GM23338 (cell line): ENCODE measurements around the gene ATF2. TPM values are rescaled to one million over a fixed set of nuclear protein-coding genes. Genes with fewer than 3 reads are reported as not detected.

ENCODE experiments used
- ATAC-seq: fragments of 200-7000 bp; cut with Tn5 transposase; 3 replicates; pipeline ENCODE4 v1.9.1; 2020
- DNase-seq: peaks from one replicate; pipeline ENCODE4 v3.0.0-alpha.2; 2015; ENCODE audit warnings: low spot score
- H2AFZ ChIP-seq: fragments of 200-600 bp; sonication (generic); 2 replicates; pipeline ENCODE4 v1.8.0; 2016; ENCODE audit warnings: antibody characterized with exemption, mild to moderate bottlenecking, moderate library complexity
- H3F3A ChIP-seq: fragments of 200-600 bp; sonication (generic); replicated peaks from 2 replicates; pipeline ENCODE4 v1.8.0; 2017; ENCODE audit warnings: antibody characterized with exemption, mixed run types, low read depth
- H3K27ac ChIP-seq: fragments of 200-600 bp; sonication (generic); 2 replicates; pipeline ENCODE4 v1.6.1; 2016; ENCODE audit warnings: low read depth
- H3K27me3 ChIP-seq: fragments of 200-600 bp; sonication (generic); 2 replicates; pipeline ENCODE4 v1.8.0; 2016; ENCODE audit warnings: mild to moderate bottlenecking, mixed run types, moderate library complexity; ENCODE audit not compliant: insufficient read depth
- H3K36me3 ChIP-seq: fragments of 200-600 bp; sonication (generic); 2 replicates; pipeline ENCODE4 v1.8.0; 2016; ENCODE audit warnings: mild to moderate bottlenecking; ENCODE audit not compliant: insufficient read depth
- H3K4me1 ChIP-seq: fragments of 200-600 bp; sonication (generic); 2 replicates; pipeline ENCODE4 v1.8.0; 2016; ENCODE audit warnings: mild to moderate bottlenecking, moderate library complexity; ENCODE audit not compliant: insufficient read depth
- H3K4me2 ChIP-seq: fragments of 200-600 bp; sonication (generic); 2 replicates; pipeline ENCODE4 v1.7.1; 2017; ENCODE audit warnings: mixed run types
- H3K4me3 ChIP-seq: fragments of 200-600 bp; sonication (generic); 2 replicates; pipeline ENCODE4 v1.6.1; 2016; ENCODE audit warnings: mixed run types
- H3K79me2 ChIP-seq: fragments of 200-600 bp; sonication (generic); replicated peaks from 2 replicates; pipeline ENCODE4 v1.8.0; 2017; ENCODE audit warnings: mild to moderate bottlenecking; ENCODE audit not compliant: insufficient read depth
- H3K9me2 ChIP-seq: fragments of 200-600 bp; sonication (generic); 2 replicates; pipeline ENCODE4 v1.8.0; 2017; ENCODE audit not compliant: insufficient read depth
- H4K20me1 ChIP-seq: fragments of 200-600 bp; sonication (generic); replicated peaks from 2 replicates; pipeline ENCODE4 v1.8.0; 2017; ENCODE audit warnings: mild to moderate bottlenecking; ENCODE audit not compliant: insufficient read depth
- H3K27ac Mint-ChIP-seq: 2 replicates; pipeline ENCODE4 v1.8.0; 2020; ENCODE audit warnings: inconsistent platforms, mild to moderate bottlenecking, moderate library complexity, mixed read lengths
- H3K27me3 Mint-ChIP-seq: 3 replicates; pipeline ENCODE4 v1.8.0; 2022; ENCODE audit warnings: low read depth, mild to moderate bottlenecking, moderate library complexity, mixed read lengths, inconsistent platforms; ENCODE audit not compliant: insufficient read depth, poor library complexity
- H3K36me3 Mint-ChIP-seq: 3 replicates; pipeline ENCODE4 v1.8.0; 2021; ENCODE audit warnings: low read depth, mild to moderate bottlenecking, inconsistent platforms, moderate library complexity, mixed read lengths
- H3K4me1 Mint-ChIP-seq: 3 replicates; pipeline ENCODE4 v1.8.0; 2020; ENCODE audit warnings: mild to moderate bottlenecking, inconsistent platforms, mixed read lengths
- H3K4me3 Mint-ChIP-seq: 3 replicates; pipeline ENCODE4 v1.8.0; 2021; ENCODE audit warnings: moderate library complexity, mild to moderate bottlenecking, inconsistent platforms, mixed read lengths
- H3K9me3 Mint-ChIP-seq: 3 replicates; pipeline ENCODE4 v1.8.0; 2020; ENCODE audit warnings: moderate library complexity, mild to moderate bottlenecking, inconsistent platforms, mixed read lengths
- CREB1 ChIP-seq: fragments of 250-450 bp; sonication (Bioruptor Pico); IDR thresholded peaks from 2 replicates; pipeline ENCODE4 v1.5.0; 2020; ENCODE audit warnings: low read depth, mild to moderate bottlenecking, moderate library complexity
- CTCF ChIP-seq, 2 experiments: fragments of 200-600 bp in 1 of 2; sonication (generic) in 1 of 2; conservative IDR thresholded peaks; 2 replicates each; pipeline versions ENCODE4 v1.5.1 to v1.6.1; 2016 to 2017; ENCODE audit warnings: antibody characterized with exemption in 2 of 2, low read depth in 2 of 2, mild to moderate bottlenecking in 2 of 2, moderate library complexity in 1 of 2
- ETS1 ChIP-seq: IDR thresholded peaks from 2 replicates; pipeline ENCODE4 v1.6.1; 2016; ENCODE audit warnings: antibody characterized with exemption
- EZH2 ChIP-seq: fragments of 200-600 bp; sonication (generic); IDR thresholded peaks from one replicate; pipeline ENCODE4 v1.8.0; 2017; ENCODE audit warnings: antibody characterized with exemption, mild to moderate bottlenecking, low read depth; ENCODE audit not compliant: unreplicated experiment
- EZH2phosphoT487 ChIP-seq: fragments of 200-600 bp; sonication (generic); IDR thresholded peaks from one replicate; pipeline ENCODE4 v1.8.1; 2018; ENCODE audit warnings: antibody characterized with exemption; ENCODE audit not compliant: unreplicated experiment
- POLR2AphosphoS5 ChIP-seq: IDR thresholded peaks from 2 replicates; pipeline ENCODE4 v1.6.1; 2016; ENCODE audit warnings: antibody characterized with exemption, low read depth
- REST ChIP-seq: IDR thresholded peaks from one replicate; pipeline ENCODE4 v1.6.1; 2018; ENCODE audit warnings: antibody characterized with exemption; ENCODE audit not compliant: unreplicated experiment
- ZNF114 ChIP-seq: fragments of 250-450 bp; sonication (Bioruptor Pico); IDR thresholded peaks from 2 replicates; pipeline ENCODE4 v1.5.0; 2020; ENCODE audit warnings: mild to moderate bottlenecking, moderate library complexity
- ZNF331 ChIP-seq: fragments of 250-450 bp; sonication (Bioruptor Pico); IDR thresholded peaks from 2 replicates; pipeline ENCODE4 v1.5.0; 2020; ENCODE audit warnings: low read depth, mild to moderate bottlenecking, moderate library complexity
- polyA plus RNA-seq: library from polyadenylated mRNA; unstranded; fragments of >200 nt; fragmentation: Nextera tagmentation; extraction: Ambion mirVana; gene quantifications from 2 replicates; pipeline ENCODE4 v1.2.1, GENCODE V29; 2016
- total RNA-seq: library from RNA; depleted of rRNA; stranded (reverse); fragments of >200 nt; shearing (Covaris generic); gene quantifications from 2 replicates; pipeline ENCODE4 v1.2.3, GENCODE V29; 2014

The ATF2 gene
- total and polyA plus RNA-seq, 2 experiments from 2014 or later, result 23.6 to 56.2 TPM

- peaks cover 15% of the 10 kb centered on the region for H3K4me1 Mint-ChIP-seq
- TF ChIP-seq CREB1 (CRISPR knock-in tag) (no peak), ZNF114 (CRISPR knock-in tag) (no peak), EZH2 (no peak), CTCF (conservative IDR thresholded peaks at IDR 0.05; ENCODE audit: low read depth in 2 of 2) (no peak), POLR2AphosphoS5 (no peak), ZNF331 (no peak)
- peaks cover 14% of the 10 kb centered on the region; the same call in 1 of the 2 replicates for H3K4me1 ChIP-seq
- no peak for ATAC-seq
- no peaks in the 10 kb centered on the region for H4K20me1 ChIP-seq
- H3K79me2 ChIP-seq, result no peaks in the 10 kb centered on the region
- no peaks in the 10 kb centered on the region for H3K27me3 ChIP-seq
- H3K4me2 ChIP-seq, result no peak overlapping the region
- H3K36me3 Mint-ChIP-seq, result no peaks in the 10 kb centered on the region
- H3K36me3 ChIP-seq, result no peaks in the 10 kb centered on the region
- H3K27ac Mint-ChIP-seq, result no peak overlapping the region
- H3K4me3 ChIP-seq, result no peak overlapping the region
- no peak for DNase-seq
- no peak overlapping the region for H3K27ac ChIP-seq
- H3K9me3 Mint-ChIP-seq, result no peaks in the 10 kb centered on the region; the same call in 2 of the 3 replicates
- no peaks in the 10 kb centered on the region for H3F3A ChIP-seq
- no peak overlapping the region for H2AFZ ChIP-seq
- H3K27me3 Mint-ChIP-seq, result peaks cover 5% of the 10 kb centered on the region
- no peaks in the 10 kb centered on the region for H3K9me2 ChIP-seq
- H3K4me3 Mint-ChIP-seq, result no peak overlapping the region
Observed at GRCh38 chr2:175054340-175054739, 113.7 kb downstream of the ATF2 start.

GRCh38 chr2:175049661-175050060, 118.3 kb downstream of the ATF2 start:
- no peaks in the 10 kb centered on the region for H3K9me2 ChIP-seq
- H3K4me1 Mint-ChIP-seq, result no peaks in the 10 kb centered on the region
- H3K36me3 Mint-ChIP-seq, result no peaks in the 10 kb centered on the region
- H2AFZ ChIP-seq, result no peak overlapping the region
- H3K27ac Mint-ChIP-seq, result no peak overlapping the region
- H3K4me2 ChIP-seq, result no peak overlapping the region
- no peaks in the 10 kb centered on the region for H3F3A ChIP-seq
- H3K9me3 Mint-ChIP-seq, result no peaks in the 10 kb centered on the region
- no peaks in the 10 kb centered on the region for H3K79me2 ChIP-seq
- no peak for TF ChIP-seq ETS1
- TF ChIP-seq REST, result no peak
- no peak for TF ChIP-seq EZH2phosphoT487
- H4K20me1 ChIP-seq, result no peaks in the 10 kb centered on the region
- ATAC-seq (no peak), DNase-seq (no peak)
- no peak overlapping the region for H3K4me3 Mint-ChIP-seq
- no peak overlapping the region for H3K4me3 ChIP-seq
- H3K4me1 ChIP-seq, result no peaks in the 10 kb centered on the region
- no peak overlapping the region for H3K27ac ChIP-seq
- peaks cover 1% of the 10 kb centered on the region for H3K27me3 Mint-ChIP-seq
- no peaks in the 10 kb centered on the region for H3K36me3 ChIP-seq
- no peaks in the 10 kb centered on the region for H3K27me3 ChIP-seq
